Measurements from ENCODE around the gene NOMO2.

GRCh38 chr16:18582902-18583301, 21.0 kb upstream of the NOMO2 start:
- TF ChIP-seq CTCF (IDR thresholded peaks at IDR 0.05): no peak
- TF ChIP-seq POLR2A (IDR thresholded peaks at IDR 0.05): no peak
- TF ChIP-seq POLR2AphosphoS5 (IDR thresholded peaks at IDR 0.05): no peak
- TF ChIP-seq EP300 (IDR thresholded peaks at IDR 0.05): no peak

Data from upper lobe of left lung (tissue), 4 donors.